ENCODE data around the gene SFTPA1. TPM values are rescaled to one million over a fixed set of nuclear protein-coding genes. Genes with fewer than 3 reads are reported as not detected.

The SFTPA1 gene
- total and polyA plus RNA-seq, 2 of the 13 experiments (the other 11 are each of a cell fraction or from before 2014, with no cell fraction given) = not detected

DNA sequence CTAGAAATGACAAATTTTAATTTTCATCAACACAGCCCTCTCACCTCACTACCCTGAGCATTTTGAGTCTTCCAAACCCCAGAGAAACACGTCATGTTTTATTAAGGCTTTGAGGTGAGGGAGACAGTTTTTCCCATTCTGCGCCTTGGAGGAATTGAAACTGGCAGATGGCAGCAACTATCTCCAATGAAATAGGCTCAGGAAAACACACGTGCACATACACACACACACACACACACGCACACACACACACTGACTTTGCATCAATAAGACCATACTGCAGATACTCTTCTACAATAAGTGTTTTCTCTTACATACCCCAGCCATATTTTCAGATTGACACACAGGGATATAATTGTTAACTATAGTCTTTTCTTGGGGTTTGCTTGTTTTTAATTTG is 47.3 kb upstream of the SFTPA1 start:
- no peak overlapping the region for H3K9ac ChIP-seq (ENCODE audit: insufficient read depth, low read depth, low read length)
- H3K4me3 ChIP-seq (replicated peaks in 1 of 3; ENCODE audit: insufficient read depth in 1 of 3, low read depth in 2 of 3, low read length in 3 of 3) = no peak overlapping the region
- no peak for TF ChIP-seq HHEX (CRISPR knock-in tag; IDR thresholded peaks at IDR 0.05)
- TF ChIP-seq, protein P1, sequence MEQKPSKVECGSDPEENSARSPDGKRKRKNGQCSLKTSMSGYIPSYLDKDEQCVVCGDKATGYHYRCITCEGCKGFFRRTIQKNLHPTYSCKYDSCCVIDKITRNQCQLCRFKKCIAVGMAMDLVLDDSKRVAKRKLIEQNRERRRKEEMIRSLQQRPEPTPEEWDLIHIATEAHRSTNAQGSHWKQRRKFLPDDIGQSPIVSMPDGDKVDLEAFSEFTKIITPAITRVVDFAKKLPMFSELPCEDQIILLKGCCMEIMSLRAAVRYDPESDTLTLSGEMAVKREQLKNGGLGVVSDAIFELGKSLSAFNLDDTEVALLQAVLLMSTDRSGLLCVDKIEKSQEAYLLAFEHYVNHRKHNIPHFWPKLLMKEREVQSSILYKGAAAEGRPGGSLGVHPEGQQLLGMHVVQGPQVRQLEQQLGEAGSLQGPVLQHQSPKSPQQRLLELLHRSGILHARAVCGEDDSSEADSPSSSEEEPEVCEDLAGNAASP (CRISPR knock-in tag; IDR thresholded peaks at IDR 0.05; ENCODE audit: borderline replicate concordance) = no peak
- no peak for TF ChIP-seq ZFP62 (CRISPR knock-in tag; IDR thresholded peaks at IDR 0.05)
- no peak for TF ChIP-seq DNMT3B (CRISPR knock-in tag; conservative IDR thresholded peaks at IDR 0.05)
- TF ChIP-seq, protein P2, sequence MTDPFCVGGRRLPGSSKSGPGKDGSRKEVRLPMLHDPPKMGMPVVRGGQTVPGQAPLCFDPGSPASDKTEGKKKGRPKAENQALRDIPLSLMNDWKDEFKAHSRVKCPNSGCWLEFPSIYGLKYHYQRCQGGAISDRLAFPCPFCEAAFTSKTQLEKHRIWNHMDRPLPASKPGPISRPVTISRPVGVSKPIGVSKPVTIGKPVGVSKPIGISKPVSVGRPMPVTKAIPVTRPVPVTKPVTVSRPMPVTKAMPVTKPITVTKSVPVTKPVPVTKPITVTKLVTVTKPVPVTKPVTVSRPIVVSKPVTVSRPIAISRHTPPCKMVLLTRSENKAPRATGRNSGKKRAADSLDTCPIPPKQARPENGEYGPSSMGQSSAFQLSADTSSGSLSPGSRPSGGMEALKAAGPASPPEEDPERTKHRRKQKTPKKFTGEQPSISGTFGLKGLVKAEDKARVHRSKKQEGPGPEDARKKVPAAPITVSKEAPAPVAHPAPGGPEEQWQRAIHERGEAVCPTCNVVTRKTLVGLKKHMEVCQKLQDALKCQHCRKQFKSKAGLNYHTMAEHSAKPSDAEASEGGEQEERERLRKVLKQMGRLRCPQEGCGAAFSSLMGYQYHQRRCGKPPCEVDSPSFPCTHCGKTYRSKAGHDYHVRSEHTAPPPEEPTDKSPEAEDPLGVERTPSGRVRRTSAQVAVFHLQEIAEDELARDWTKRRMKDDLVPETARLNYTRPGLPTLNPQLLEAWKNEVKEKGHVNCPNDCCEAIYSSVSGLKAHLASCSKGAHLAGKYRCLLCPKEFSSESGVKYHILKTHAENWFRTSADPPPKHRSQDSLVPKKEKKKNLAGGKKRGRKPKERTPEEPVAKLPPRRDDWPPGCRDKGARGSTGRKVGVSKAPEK (CRISPR knock-in tag; IDR thresholded peaks at IDR 0.05; ENCODE audit: borderline replicate concordance) = no peak
- no peak for TF ChIP-seq DMAP1 (CRISPR knock-in tag; IDR thresholded peaks at IDR 0.05)
- TF ChIP-seq ZFP36L2 (CRISPR knock-in tag; IDR thresholded peaks at IDR 0.05) = no peak
- TF ChIP-seq BHLHE40 (IDR thresholded peaks at IDR 0.05; ENCODE audit: low read length) = no peak
- TF ChIP-seq ZNF563 (CRISPR knock-in tag; IDR thresholded peaks at IDR 0.05) = no peak
- TF ChIP-seq SMYD3 (CRISPR knock-in tag; IDR thresholded peaks at IDR 0.05) = no peak
- POLR2A ChIA-PET = no interaction called here
- H4K20me1 ChIP-seq (ENCODE audit: insufficient read depth, low read length) = no peaks in the 10 kb centered on the region
- no peaks in the 10 kb centered on the region for H3K9me3 ChIP-seq (ENCODE audit: low read length)
- 32% methylated on average over 4 of the region's 4 CpGs for WGBS (ENCODE audit: low lambda C conversion rate)
- H3K79me2 ChIP-seq (ENCODE audit: insufficient read depth, low read length) = no peaks in the 10 kb centered on the region
- FAIRE-seq (no peak), DNase-seq (ENCODE audit: low spot score) (no peak), ATAC-seq (no peak)
- H3K27me3 ChIP-seq (ENCODE audit: control insufficient read depth in 1 of 2, insufficient read depth in 2 of 2, low read length in 2 of 2) = peaks cover 0 to 21% of the 10 kb centered on the region in 2 experiments; a peak in 3 of 5 replicates
- no TSS peak for BruUV-seq (replicated peaks)
- CTCF ChIA-PET (ENCODE audit: low intra/inter-chr PET ratio, low total read pairs) = no interaction called here
- H3K27ac ChIP-seq (ENCODE audit: extremely low read length, insufficient read depth, low read length) = no peak overlapping the region
- no peak overlapping the region for H3K4me2 ChIP-seq (ENCODE audit: low read depth, low read length)
- H2AFZ ChIP-seq (ENCODE audit: low read length) = no peak overlapping the region
- in situ Hi-C loops (cut with HindIII; ENCODE audit: extremely low pct_ligation_motif_present, low pct_unique_long_range_greater_than_20kb) (loop anchor here (25.0 kb wide), 1 partner anchor 374 kb away; the partner anchor contains the start of gene SFTPD), intact Hi-C loops (cut with micrococcal nuclease; ENCODE audit: unreplicated experiment) (no loop called here)
- peaks cover 9% of the 10 kb centered on the region; the same call in 1 of the 2 replicates for H3K4me1 ChIP-seq (ENCODE audit: insufficient read depth, low read length)
- H3K36me3 ChIP-seq (replicated peaks in 1 of 2; ENCODE audit: control insufficient read depth in 1 of 2, insufficient read depth in 2 of 2, low read length in 2 of 2) = no peaks in the 10 kb centered on the region
